Measurements from ENCODE around the gene DLG2. TPM values are rescaled to one million over a fixed set of nuclear protein-coding genes. Genes with fewer than 3 reads are reported as not detected.

The DLG2 gene
- total RNA-seq, 4 donors from 2014 or later: 11.0 to 34.2 (median 19.8) TPM

GRCh38 chr11:83568516-83568915 is 2058.6 kb downstream of the DLG2 start:
- Histone ChIP-seq H3K36me3 (no peaks in the 10 kb centered on the region), H3K27ac (no peak overlapping the region), H3K9me3 (no peaks in the 10 kb centered on the region), H3K4me3 (no peak overlapping the region), H3K4me1 (no peaks in the 10 kb centered on the region), H3K27me3 (no peaks in the 10 kb centered on the region)
- ATAC-seq: no peak
- no peak for TF ChIP-seq EP300 (IDR thresholded peaks at IDR 0.05)
- TF ChIP-seq POLR2A (IDR thresholded peaks at IDR 0.05): no peak
- TF ChIP-seq POLR2AphosphoS5 (IDR thresholded peaks at IDR 0.05): no peak
- no peak for TF ChIP-seq CTCF (IDR thresholded peaks at IDR 0.05)
- 78 to 79% methylated on average over 2 of the region's 2 CpGs for WGBS, 2 donors (ENCODE audit: low coverage in 1 of 2)

DNA sequence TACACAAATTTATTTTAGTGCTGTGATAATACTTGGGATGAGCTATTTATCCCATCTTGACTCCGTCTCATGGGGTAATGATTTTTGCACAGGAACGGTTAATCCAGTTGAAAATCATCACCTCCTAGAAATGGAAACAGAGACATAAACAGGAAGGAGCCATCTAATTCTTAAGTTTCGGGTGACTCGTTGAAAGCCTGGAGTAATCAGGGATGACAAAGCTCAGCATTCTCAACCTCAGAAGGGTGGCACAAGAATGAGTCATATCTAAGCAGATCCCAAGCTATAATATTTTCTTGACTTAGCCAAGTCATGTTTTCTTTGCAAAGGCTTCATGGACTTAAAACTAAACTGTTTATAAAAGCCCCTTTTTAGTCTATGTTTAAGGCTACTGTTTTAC is 2060.2 kb downstream of the DLG2 start:
- Histone ChIP-seq H3K27ac (no peak overlapping the region), H3K4me1 (no peaks in the 10 kb centered on the region), H3K27me3 (no peaks in the 10 kb centered on the region), H3K9me3 (no peaks in the 10 kb centered on the region), H3K36me3 (no peaks in the 10 kb centered on the region), H3K4me3 (no peak overlapping the region)
- 35 to 74% methylated on average over 3 to 4 of the region's 4 CpGs for WGBS, 2 donors (ENCODE audit: low coverage in 1 of 2)
- TF ChIP-seq POLR2A (IDR thresholded peaks at IDR 0.05) (no peak), EP300 (IDR thresholded peaks at IDR 0.05) (no peak), CTCF (IDR thresholded peaks at IDR 0.05) (no peak), POLR2AphosphoS5 (IDR thresholded peaks at IDR 0.05) (no peak)
- ATAC-seq: no peak

DNA sequence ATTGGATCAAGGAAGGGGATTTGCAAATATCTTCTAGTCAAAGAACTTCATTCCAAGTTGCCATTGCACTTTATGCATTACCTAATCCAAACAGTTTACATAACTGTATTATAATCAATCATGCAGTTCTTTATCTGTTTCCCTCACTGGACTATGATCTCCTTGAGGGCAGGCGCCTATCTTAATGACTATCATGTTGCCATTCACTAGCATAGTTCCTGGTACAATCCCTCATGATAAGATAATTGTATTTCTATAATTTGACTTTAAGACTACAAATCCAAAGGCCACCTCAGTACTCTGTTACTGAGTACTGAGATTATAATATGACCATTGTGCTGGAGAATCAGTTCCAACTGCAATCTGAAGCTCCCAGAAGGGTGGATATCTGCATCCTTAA is 2062.3 kb downstream of the DLG2 start:
- Histone ChIP-seq H3K4me3 (no peak overlapping the region), H3K9me3 (no peaks in the 10 kb centered on the region), H3K36me3 (no peaks in the 10 kb centered on the region), H3K27ac (no peak overlapping the region), H3K4me1 (no peaks in the 10 kb centered on the region), H3K27me3 (no peaks in the 10 kb centered on the region)
- ATAC-seq: no peak
- WGBS, 2 donors (ENCODE audit: low coverage in 1 of 2): 80 to 88% methylated on average over 1 of the region's 1 CpG
- TF ChIP-seq EP300 (IDR thresholded peaks at IDR 0.05) (no peak), POLR2A (IDR thresholded peaks at IDR 0.05) (no peak), CTCF (IDR thresholded peaks at IDR 0.05) (no peak), POLR2AphosphoS5 (IDR thresholded peaks at IDR 0.05) (no peak)

DNA sequence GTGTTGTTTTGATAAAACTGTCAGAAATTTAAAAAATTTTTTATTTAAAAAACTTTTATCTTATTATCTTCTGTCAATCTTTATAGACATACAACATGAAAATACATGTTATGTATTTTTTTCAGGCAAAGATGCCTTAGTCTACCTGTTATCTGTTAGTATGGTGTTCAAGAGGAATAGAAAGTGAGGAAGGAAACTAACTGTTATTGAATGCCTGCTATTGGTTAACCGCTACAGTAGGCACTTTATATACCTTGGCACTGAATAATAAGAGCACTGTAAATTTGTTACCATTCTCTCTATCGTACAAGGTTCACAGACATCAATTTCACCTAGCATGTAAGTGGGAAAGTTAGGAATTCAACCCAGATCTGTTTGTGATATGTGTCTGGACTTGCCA is 2068.9 kb downstream of the DLG2 start:
- no peak overlapping the region for H3K27ac ChIP-seq
- no peak overlapping the region for H3K4me3 ChIP-seq
- TF ChIP-seq POLR2A (IDR thresholded peaks at IDR 0.05) (no peak), POLR2AphosphoS5 (IDR thresholded peaks at IDR 0.05) (no peak), EP300 (IDR thresholded peaks at IDR 0.05) (no peak), CTCF (IDR thresholded peaks at IDR 0.05) (no peak)
- no peaks in the 10 kb centered on the region for H3K36me3 ChIP-seq
- H3K4me1 ChIP-seq: no peaks in the 10 kb centered on the region
- 89 to 100% methylated on average over 1 to 2 of the region's 2 CpGs for WGBS, 2 donors (ENCODE audit: low coverage in 1 of 2)
- H3K9me3 ChIP-seq: no peaks in the 10 kb centered on the region
- ATAC-seq: no peak
- no peaks in the 10 kb centered on the region for H3K27me3 ChIP-seq

DNA sequence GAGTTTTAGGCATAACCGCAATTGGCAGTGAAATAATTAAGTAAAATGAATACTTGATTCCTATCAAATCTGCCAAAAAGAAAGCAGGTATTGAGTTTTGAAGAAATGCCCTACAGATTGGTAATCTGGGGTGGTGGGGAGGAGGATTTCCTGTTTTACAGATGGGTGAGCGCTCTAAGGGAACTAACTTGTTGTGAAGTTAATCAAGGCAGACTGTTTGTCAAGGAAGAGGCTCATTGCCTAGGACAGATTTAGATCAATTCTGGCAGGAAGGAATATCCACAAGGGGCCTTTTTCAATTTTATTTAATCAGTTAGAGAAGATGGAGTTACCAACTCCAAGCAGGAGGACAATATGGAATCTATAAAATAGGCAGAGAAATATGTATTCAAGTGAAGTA is 2069.5 kb downstream of the DLG2 start:
- no peak overlapping the region for H3K27ac ChIP-seq
- 81 to 90% methylated on average over 2 of the region's 2 CpGs for WGBS, 2 donors (ENCODE audit: low coverage in 1 of 2)
- ATAC-seq: no peak
- H3K9me3 ChIP-seq: no peaks in the 10 kb centered on the region
- H3K4me1 ChIP-seq: no peaks in the 10 kb centered on the region
- H3K27me3 ChIP-seq: no peaks in the 10 kb centered on the region
- no peaks in the 10 kb centered on the region for H3K36me3 ChIP-seq
- TF ChIP-seq POLR2AphosphoS5 (IDR thresholded peaks at IDR 0.05): no peak
- no peak for TF ChIP-seq POLR2A (IDR thresholded peaks at IDR 0.05)
- TF ChIP-seq CTCF (IDR thresholded peaks at IDR 0.05): no peak
- TF ChIP-seq EP300 (IDR thresholded peaks at IDR 0.05): no peak
- H3K4me3 ChIP-seq: no peak overlapping the region
